ENCODE data around the gene JHY. TPM values are rescaled to one million over a fixed set of nuclear protein-coding genes. Genes with fewer than 3 reads are reported as not detected.

JHY gene
- polyA plus RNA-seq, 1 of the 3 experiments (the other 2 are of a cell fraction): 2.9 TPM

DNA sequence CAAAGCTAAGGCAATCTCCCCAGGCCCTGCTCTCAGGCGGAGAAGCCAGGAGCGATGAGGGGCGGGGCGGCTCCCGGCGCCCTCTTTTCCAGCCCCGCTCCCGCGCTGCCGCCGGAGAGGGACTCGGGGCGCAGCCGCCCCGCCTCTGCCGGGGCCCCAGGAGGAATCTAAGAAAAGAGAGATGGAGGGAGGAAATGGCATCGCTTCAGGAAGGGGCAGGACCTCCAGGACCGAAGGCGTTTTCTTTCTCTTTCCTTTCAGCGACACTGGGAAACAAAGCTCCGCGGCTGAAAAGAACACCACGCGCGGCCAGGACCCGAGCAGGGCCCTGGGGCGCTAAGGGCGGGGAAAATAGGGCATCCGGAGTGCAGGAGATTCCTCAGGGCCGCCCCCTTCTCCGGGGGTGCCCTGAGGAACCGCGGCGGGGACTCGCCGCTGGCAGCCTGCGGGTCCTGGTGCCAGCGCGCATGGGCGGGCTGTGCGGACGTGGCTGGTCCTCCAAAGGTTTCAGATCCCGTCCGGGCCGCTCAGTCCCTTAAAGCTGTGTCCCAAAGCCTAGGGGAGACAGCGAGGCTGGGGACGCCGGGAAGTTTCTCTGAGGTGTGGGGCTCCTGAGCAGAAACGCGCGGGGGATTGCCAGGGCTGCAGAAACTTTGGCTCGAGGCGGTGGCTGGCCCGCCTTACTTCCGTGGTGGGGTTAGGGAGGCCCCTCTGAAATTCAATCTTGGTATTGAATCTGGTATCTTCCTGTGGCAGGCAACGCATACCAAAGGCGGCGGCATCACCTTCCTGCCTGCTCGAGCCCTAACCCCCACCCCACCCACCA, 101.8 kb downstream of the JHY start:
- no peaks in the 10 kb centered on the region for H3K79me2 ChIP-seq (ENCODE audit: insufficient read depth)
- H3K9me3 ChIP-seq: no peaks in the 10 kb centered on the region
- peak overlapping the region; percentile 78 to 85 for H3K4me3 ChIP-seq (ENCODE audit: low read depth in 2 of 2, low read length in 1 of 2)
- peak; percentile 85 for DNase-seq
- peaks cover 6% of the 10 kb centered on the region; the same call in 1 of the 2 replicates for H3K27me3 ChIP-seq (ENCODE audit: insufficient read depth)
- H4K20me1 ChIP-seq (ENCODE audit: insufficient read depth): no peaks in the 10 kb centered on the region
- H3K36me3 ChIP-seq (replicated peaks in 1 of 2; ENCODE audit: control insufficient read depth in 1 of 2, insufficient read depth in 2 of 2, low read length in 1 of 2): no peaks in the 10 kb centered on the region
- no peaks in the 10 kb centered on the region for H3F3A ChIP-seq (replicated peaks; ENCODE audit: insufficient read depth)
- peaks cover 0 to 6% of the 10 kb centered on the region in 2 experiments; a peak in 2 of 4 replicates for H3K4me1 ChIP-seq (ENCODE audit: control insufficient read depth in 1 of 2, insufficient read depth in 2 of 2, low read depth in 1 of 2, low read length in 1 of 2)
- peak overlapping the region; percentile 95 for H3K4me2 ChIP-seq
- ChIA-PET POLR2A (interaction anchor here (0.6 to 1.3 kb wide), 5 partner anchors 53 to 328 kb away, joined by 3 to 4 read pairs (median 3); partner anchors contain the start of genes HSPA8 and UBASH3B), CTCF (interaction anchor here (0.6 to 1.7 kb wide), 3 partner anchors 17 to 121 kb away, joined by 3 to 7 read pairs (median 4); no protein-coding TSS in a partner anchor)
- H3K27ac ChIP-seq (ENCODE audit: low read depth in 2 of 2, low read length in 1 of 2): peak overlapping the region; percentile 70 to 81
- under 1% methylated on average over 24 of the region's 59 CpGs for WGBS (ENCODE audit: low lambda C conversion rate)
- TF ChIP-seq NFIC (IDR thresholded peaks at IDR 0.05; ENCODE audit: borderline replicate concordance) (0 out of 2 replicates have a peak, but pooled peaks have one; percentile 10), POLR2AphosphoS5 (IDR thresholded peaks at IDR 0.05; ENCODE audit: low read depth, low read length) (peak; percentile 68), RCOR1 (IDR thresholded peaks at IDR 0.05; ENCODE audit: low read length) (0 out of 2 replicates have a peak, but pooled peaks have one; percentile 12), SMC3 (IDR thresholded peaks at IDR 0.05; ENCODE audit: low read depth, low read length) (no peak), YY1 (IDR thresholded peaks at IDR 0.05; ENCODE audit: low read depth) (peak; percentile 45; the same call in 1 of the 2 replicates), JUND (IDR thresholded peaks at IDR 0.05) (peak; percentile 5; the same call in 1 of the 2 replicates), MXI1 (IDR thresholded peaks at IDR 0.05; ENCODE audit: low read depth, low read length) (0 out of 2 replicates have a peak, but pooled peaks have one; percentile 39), SIN3A (IDR thresholded peaks at IDR 0.05; ENCODE audit: borderline replicate concordance, low read depth, low read length) (0 out of 2 replicates have a peak, but pooled peaks have one; percentile 25), GABPA (IDR thresholded peaks at IDR 0.05; ENCODE audit: low read depth) (0 out of 2 replicates have a peak, but pooled peaks have one; percentile 13), CHD2 (IDR thresholded peaks at IDR 0.05; ENCODE audit: low read length, partially characterized antibody) (no peak), TCF12 (IDR thresholded peaks at IDR 0.05) (no peak), GATA2 (CRISPR knock-in tag; IDR thresholded peaks at IDR 0.05) (0 out of 2 replicates have a peak, but pooled peaks have one; percentile 17), NRF1 (IDR thresholded peaks at IDR 0.05; ENCODE audit: low read depth, low read length) (peak; percentile 55), TAF1 (IDR thresholded peaks at IDR 0.05; ENCODE audit: borderline replicate concordance, low read depth, low read length) (peak; percentile 52), EZH2phosphoT487 (IDR thresholded peaks at IDR 0.05; ENCODE audit: borderline replicate concordance, low read depth) (no peak)
- TF ChIP-seq, protein P1, sequence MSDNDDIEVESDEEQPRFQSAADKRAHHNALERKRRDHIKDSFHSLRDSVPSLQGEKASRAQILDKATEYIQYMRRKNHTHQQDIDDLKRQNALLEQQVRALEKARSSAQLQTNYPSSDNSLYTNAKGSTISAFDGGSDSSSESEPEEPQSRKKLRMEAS (IDR thresholded peaks at IDR 0.05; ENCODE audit: low read depth): peak; percentile 35; the same call in 1 of the 2 replicates
- TF ChIP-seq, protein P2, sequence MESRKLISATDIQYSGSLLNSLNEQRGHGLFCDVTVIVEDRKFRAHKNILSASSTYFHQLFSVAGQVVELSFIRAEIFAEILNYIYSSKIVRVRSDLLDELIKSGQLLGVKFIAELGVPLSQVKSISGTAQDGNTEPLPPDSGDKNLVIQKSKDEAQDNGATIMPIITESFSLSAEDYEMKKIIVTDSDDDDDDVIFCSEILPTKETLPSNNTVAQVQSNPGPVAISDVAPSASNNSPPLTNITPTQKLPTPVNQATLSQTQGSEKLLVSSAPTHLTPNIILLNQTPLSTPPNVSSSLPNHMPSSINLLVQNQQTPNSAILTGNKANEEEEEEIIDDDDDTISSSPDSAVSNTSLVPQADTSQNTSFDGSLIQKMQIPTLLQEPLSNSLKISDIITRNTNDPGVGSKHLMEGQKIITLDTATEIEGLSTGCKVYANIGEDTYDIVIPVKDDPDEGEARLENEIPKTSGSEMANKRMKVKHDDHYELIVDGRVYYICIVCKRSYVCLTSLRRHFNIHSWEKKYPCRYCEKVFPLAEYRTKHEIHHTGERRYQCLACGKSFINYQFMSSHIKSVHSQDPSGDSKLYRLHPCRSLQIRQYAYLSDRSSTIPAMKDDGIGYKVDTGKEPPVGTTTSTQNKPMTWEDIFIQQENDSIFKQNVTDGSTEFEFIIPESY (IDR thresholded peaks at IDR 0.05; ENCODE audit: borderline replicate concordance, low read depth): no peak
- TF ChIP-seq, protein P3, sequence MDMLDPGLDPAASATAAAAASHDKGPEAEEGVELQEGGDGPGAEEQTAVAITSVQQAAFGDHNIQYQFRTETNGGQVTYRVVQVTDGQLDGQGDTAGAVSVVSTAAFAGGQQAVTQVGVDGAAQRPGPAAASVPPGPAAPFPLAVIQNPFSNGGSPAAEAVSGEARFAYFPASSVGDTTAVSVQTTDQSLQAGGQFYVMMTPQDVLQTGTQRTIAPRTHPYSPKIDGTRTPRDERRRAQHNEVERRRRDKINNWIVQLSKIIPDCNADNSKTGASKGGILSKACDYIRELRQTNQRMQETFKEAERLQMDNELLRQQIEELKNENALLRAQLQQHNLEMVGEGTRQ (IDR thresholded peaks at IDR 0.05; ENCODE audit: borderline replicate concordance, low read depth, low read length): no peak
- TF ChIP-seq, protein P4, sequence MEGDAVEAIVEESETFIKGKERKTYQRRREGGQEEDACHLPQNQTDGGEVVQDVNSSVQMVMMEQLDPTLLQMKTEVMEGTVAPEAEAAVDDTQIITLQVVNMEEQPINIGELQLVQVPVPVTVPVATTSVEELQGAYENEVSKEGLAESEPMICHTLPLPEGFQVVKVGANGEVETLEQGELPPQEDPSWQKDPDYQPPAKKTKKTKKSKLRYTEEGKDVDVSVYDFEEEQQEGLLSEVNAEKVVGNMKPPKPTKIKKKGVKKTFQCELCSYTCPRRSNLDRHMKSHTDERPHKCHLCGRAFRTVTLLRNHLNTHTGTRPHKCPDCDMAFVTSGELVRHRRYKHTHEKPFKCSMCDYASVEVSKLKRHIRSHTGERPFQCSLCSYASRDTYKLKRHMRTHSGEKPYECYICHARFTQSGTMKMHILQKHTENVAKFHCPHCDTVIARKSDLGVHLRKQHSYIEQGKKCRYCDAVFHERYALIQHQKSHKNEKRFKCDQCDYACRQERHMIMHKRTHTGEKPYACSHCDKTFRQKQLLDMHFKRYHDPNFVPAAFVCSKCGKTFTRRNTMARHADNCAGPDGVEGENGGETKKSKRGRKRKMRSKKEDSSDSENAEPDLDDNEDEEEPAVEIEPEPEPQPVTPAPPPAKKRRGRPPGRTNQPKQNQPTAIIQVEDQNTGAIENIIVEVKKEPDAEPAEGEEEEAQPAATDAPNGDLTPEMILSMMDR (IDR thresholded peaks at IDR 0.05): no peak
- TF ChIP-seq, protein P5, sequence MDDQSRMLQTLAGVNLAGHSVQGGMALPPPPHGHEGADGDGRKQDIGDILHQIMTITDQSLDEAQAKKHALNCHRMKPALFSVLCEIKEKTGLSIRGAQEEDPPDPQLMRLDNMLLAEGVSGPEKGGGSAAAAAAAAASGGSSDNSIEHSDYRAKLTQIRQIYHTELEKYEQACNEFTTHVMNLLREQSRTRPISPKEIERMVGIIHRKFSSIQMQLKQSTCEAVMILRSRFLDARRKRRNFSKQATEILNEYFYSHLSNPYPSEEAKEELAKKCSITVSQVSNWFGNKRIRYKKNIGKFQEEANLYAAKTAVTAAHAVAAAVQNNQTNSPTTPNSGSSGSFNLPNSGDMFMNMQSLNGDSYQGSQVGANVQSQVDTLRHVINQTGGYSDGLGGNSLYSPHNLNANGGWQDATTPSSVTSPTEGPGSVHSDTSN (IDR thresholded peaks at IDR 0.05): no peak
- H2AFZ ChIP-seq (ENCODE audit: low read depth): peak overlapping the region; percentile 97
- no peaks in the 10 kb centered on the region for H3K9me2 ChIP-seq
- H3K9ac ChIP-seq: peak overlapping the region; percentile 80

Data from SK-N-SH (cell line).